ENCODE measurements around the gene TMEM248. TPM values are rescaled to one million over a fixed set of nuclear protein-coding genes. Genes with fewer than 3 reads are reported as not detected.

The TMEM248 gene
- total RNA-seq, 1 experiment from 2014 or later: 59.3 TPM

- TF ChIP-seq ATF3 (IDR thresholded peaks at IDR 0.05): no peak
Observed at GRCh38 chr7:66957595-66958290, 36.7 kb downstream of the TMEM248 start (continued).

- Histone ChIP-seq H3K27me3 (ENCODE audit: insufficient read depth, low read length) (no peaks in the 10 kb centered on the region), H3K9me2 (ENCODE audit: insufficient read depth) (no peaks in the 10 kb centered on the region), H3K4me1 (ENCODE audit: control insufficient read depth in 1 of 2, insufficient read depth in 2 of 2, low read length in 2 of 2) (no peaks in the 10 kb centered on the region; a peak in 1 of 4 replicates), H3K4me3 (replicated peaks in 1 of 2; ENCODE audit: low read depth in 1 of 2, low read length in 2 of 2) (no peak overlapping the region), H2AFZ (ENCODE audit: low read depth, low read length, poor library complexity, severe bottlenecking) (no peak overlapping the region), H3K27ac (ENCODE audit: low read depth, low read length) (no peak overlapping the region), H3K9ac (ENCODE audit: low read length) (no peak overlapping the region), H4K20me1 (ENCODE audit: insufficient read depth) (no peaks in the 10 kb centered on the region), H3K4me2 (ENCODE audit: low read length) (no peak overlapping the region), H3K9me3 (ENCODE audit: control insufficient read depth in 1 of 2, insufficient read depth in 1 of 2, low read depth in 1 of 2, low read length in 2 of 2) (no peaks in the 10 kb centered on the region), H3K79me2 (ENCODE audit: insufficient read depth, low read length) (no peaks in the 10 kb centered on the region), H3K36me3 (ENCODE audit: control insufficient read depth in 1 of 2, insufficient read depth in 2 of 2, low read length in 2 of 2) (peaks cover 5 to 18% of the 10 kb centered on the region in 2 experiments; a peak in 3 of 4 replicates)
- intact Hi-C loops (cut with micrococcal nuclease): no loop called here
- ChIA-PET RAD21 (ENCODE audit: low non-redundant PET in 1 of 2, low total read pairs in 2 of 2, uncharacterized antibody in 2 of 2, unreplicated experiment in 2 of 2) (interaction anchor here in 1 of 2 experiments (0.6 kb wide), 1 partner anchor 928 kb away, joined by 6 read pairs; no protein-coding TSS in a partner anchor), POLR2A (no interaction called here), CTCF (no interaction called here)
- peak; percentile 20; the same call in 1 of the 2 replicates for ATAC-seq
- DNase-seq (ENCODE audit: low read depth, low spot score): no peak
- no TSS peak for BruUV-seq (replicated peaks)
- no peak for TF ChIP-seq ZBTB33 (IDR thresholded peaks at IDR 0.05; ENCODE audit: extremely low read depth, insufficient replicate concordance, low read length)
- no peak for TF ChIP-seq SIN3A (IDR thresholded peaks at IDR 0.05; ENCODE audit: low read depth)
- TF ChIP-seq SP1 (IDR thresholded peaks at IDR 0.05; ENCODE audit: low read depth): no peak
- no peak for TF ChIP-seq ATF3 (IDR thresholded peaks at IDR 0.05)
- no peak for TF ChIP-seq MAX (IDR thresholded peaks at IDR 0.05)
- no peak for TF ChIP-seq ZNF274 (IDR thresholded peaks at IDR 0.05; ENCODE audit: low read depth, low read length)
- TF ChIP-seq CTCF (IDR thresholded peaks at IDR 0.05 in 2 of 3, conservative IDR thresholded peaks at IDR 0.05 in 1 of 3; ENCODE audit: borderline replicate concordance in 1 of 3, insufficient read depth in 1 of 3, low read depth in 2 of 3, low read length in 2 of 3): no peak
- no peak for TF ChIP-seq POLR2AphosphoS5 (IDR thresholded peaks at IDR 0.05; ENCODE audit: low read depth, low read length)
- no peak for TF ChIP-seq EGR1 (IDR thresholded peaks at IDR 0.05; ENCODE audit: low read depth)
- no peak for TF ChIP-seq POLR2A (IDR thresholded peaks at IDR 0.05; ENCODE audit: borderline replicate concordance, extremely low read depth, insufficient read depth, insufficient read length)
- TF ChIP-seq RAD21 (IDR thresholded peaks at IDR 0.05; ENCODE audit: low read depth): no peak
- no peak for TF ChIP-seq YY1 (IDR thresholded peaks at IDR 0.05; ENCODE audit: extremely low read depth, insufficient replicate concordance, low read depth, low read length)
- TF ChIP-seq FOSL1 (IDR thresholded peaks at IDR 0.05; ENCODE audit: low read depth): no peak
- no peak for TF ChIP-seq ZFX (IDR thresholded peaks at IDR 0.05)
- no peak for TF ChIP-seq EZH2phosphoT487 (IDR thresholded peaks at IDR 0.05; ENCODE audit: borderline replicate concordance)
Observed at GRCh38 chr7:66958538-66959350, 37.7 kb downstream of the TMEM248 start.
